ENCODE data around the gene NTM.

Gene NTM

DNA sequence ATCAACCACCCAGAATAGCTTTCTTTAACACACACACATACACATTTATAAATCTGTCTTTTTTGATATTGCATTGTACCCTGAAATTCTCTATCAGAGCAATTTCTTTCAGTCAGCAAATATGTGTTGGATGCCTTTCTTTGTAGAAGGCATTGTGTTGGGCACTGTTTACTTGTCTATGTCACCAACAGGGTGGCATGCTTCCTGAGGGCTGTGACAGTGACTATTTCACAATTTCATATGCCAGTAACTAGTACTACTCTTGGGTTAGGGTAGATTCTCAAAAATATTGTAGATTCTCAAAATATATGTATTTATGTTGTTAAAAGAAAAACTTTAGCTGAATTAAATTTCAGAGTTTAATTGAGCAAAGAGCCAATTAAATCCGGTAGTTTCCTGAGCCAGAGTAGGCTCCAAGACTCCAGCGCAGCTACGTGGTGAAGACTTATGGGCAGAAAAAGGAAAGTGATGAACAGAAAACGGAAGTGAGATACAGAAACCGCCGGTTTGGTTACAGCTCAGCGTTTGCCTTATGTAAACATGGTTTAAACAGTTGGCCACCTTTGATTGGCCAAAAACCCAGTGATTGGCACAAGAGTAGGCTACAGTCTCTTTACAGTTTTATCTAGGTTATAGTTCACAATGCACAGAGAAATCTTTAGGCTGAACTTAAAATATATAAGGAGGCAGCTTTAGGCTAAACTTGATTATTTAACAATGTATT is 723.3 kb downstream of the NTM start:
- no peak for DNase-seq (ENCODE audit: low spot score)
- Histone ChIP-seq H3K27ac (ENCODE audit: poor library complexity, severe bottlenecking) (no peak overlapping the region), H3K4me3 (ENCODE audit: severe bottlenecking) (no peak overlapping the region), H3K27me3 (ENCODE audit: insufficient read depth, poor library complexity, severe bottlenecking) (no peaks in the 10 kb centered on the region), H3K9me3 (ENCODE audit: severe bottlenecking) (no peaks in the 10 kb centered on the region), H3K36me3 (ENCODE audit: low read depth) (no peaks in the 10 kb centered on the region), H3K4me1 (ENCODE audit: insufficient read depth, poor library complexity, severe bottlenecking) (peaks cover 5% of the 10 kb centered on the region)
- TF ChIP-seq, protein P1, sequence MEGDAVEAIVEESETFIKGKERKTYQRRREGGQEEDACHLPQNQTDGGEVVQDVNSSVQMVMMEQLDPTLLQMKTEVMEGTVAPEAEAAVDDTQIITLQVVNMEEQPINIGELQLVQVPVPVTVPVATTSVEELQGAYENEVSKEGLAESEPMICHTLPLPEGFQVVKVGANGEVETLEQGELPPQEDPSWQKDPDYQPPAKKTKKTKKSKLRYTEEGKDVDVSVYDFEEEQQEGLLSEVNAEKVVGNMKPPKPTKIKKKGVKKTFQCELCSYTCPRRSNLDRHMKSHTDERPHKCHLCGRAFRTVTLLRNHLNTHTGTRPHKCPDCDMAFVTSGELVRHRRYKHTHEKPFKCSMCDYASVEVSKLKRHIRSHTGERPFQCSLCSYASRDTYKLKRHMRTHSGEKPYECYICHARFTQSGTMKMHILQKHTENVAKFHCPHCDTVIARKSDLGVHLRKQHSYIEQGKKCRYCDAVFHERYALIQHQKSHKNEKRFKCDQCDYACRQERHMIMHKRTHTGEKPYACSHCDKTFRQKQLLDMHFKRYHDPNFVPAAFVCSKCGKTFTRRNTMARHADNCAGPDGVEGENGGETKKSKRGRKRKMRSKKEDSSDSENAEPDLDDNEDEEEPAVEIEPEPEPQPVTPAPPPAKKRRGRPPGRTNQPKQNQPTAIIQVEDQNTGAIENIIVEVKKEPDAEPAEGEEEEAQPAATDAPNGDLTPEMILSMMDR (IDR thresholded peaks at IDR 0.05; ENCODE audit: poor library complexity, severe bottlenecking), result no peak
- ATAC-seq (ENCODE audit: low read depth), result no peak

- DNase-seq (ENCODE audit: low spot score), result no peak
- TF ChIP-seq, protein P1 (IDR thresholded peaks at IDR 0.05; ENCODE audit: poor library complexity, severe bottlenecking), result no peak
- H3K4me3 ChIP-seq (ENCODE audit: severe bottlenecking), result no peak overlapping the region
- no peaks in the 10 kb centered on the region for H3K4me1 ChIP-seq (ENCODE audit: insufficient read depth, poor library complexity, severe bottlenecking)
- H3K27ac ChIP-seq (ENCODE audit: poor library complexity, severe bottlenecking), result no peak overlapping the region
- no peaks in the 10 kb centered on the region for H3K9me3 ChIP-seq (ENCODE audit: severe bottlenecking)
- no peak for ATAC-seq (ENCODE audit: low read depth)
- no peaks in the 10 kb centered on the region for H3K36me3 ChIP-seq (ENCODE audit: low read depth)
- H3K27me3 ChIP-seq (ENCODE audit: insufficient read depth, poor library complexity, severe bottlenecking), result no peaks in the 10 kb centered on the region
These were observed 724.2 kb downstream of the NTM start for GRCh38 chr11:132094598-132094997.

DNA sequence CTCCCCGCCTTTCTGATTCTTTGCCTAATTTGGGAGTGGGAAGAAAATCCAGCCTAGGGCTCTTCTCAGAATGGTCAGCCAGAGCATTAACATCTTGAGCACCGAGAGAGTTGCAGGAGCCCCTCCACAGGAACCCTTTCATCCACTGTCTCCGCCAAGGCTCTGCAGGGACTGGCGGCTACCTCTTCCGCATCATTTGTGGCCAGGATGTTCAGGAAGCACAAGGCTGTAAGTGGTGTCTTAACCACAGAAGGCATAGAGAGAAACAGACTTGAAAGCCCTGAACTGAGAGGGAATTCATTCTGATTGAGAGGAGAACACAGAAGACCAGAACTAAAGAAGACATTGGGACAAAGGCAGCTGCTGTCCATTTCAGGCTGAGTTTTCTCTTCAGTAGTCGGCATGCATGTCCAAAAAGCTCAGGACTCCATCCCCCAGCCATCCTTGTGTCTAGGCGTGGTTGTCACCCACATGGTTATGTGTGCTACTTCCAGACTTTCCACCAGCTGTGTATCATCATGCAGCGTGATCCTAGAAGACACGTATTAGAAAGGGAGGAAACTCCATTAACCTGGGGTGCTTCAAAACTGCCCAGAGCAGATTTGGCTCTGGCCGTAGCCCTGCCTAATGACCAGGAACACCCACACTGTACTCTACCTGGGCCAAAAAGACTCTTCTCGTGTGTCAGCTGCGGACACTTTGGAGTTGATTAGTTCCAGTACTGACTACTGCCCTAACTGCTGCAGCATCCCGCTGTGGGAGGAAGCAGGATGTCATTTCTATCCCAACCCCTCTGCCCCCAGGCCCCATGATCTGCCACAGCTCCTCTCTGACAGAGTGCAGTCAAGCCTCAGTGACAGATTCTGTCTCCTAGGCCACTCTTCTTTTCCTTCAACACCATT is 725.1 kb downstream of the NTM start:
- H3K4me3 ChIP-seq (ENCODE audit: severe bottlenecking), result no peak overlapping the region
- no peaks in the 10 kb centered on the region for H3K27me3 ChIP-seq (ENCODE audit: insufficient read depth, poor library complexity, severe bottlenecking)
- H3K4me1 ChIP-seq (ENCODE audit: insufficient read depth, poor library complexity, severe bottlenecking), result no peaks in the 10 kb centered on the region
- H3K9me3 ChIP-seq (ENCODE audit: severe bottlenecking), result no peaks in the 10 kb centered on the region
- no peaks in the 10 kb centered on the region for H3K36me3 ChIP-seq (ENCODE audit: low read depth)
- TF ChIP-seq, protein P1 (IDR thresholded peaks at IDR 0.05; ENCODE audit: poor library complexity, severe bottlenecking), result no peak
- H3K27ac ChIP-seq (ENCODE audit: poor library complexity, severe bottlenecking), result no peak overlapping the region
- DNase-seq (ENCODE audit: low spot score) (no peak), ATAC-seq (ENCODE audit: low read depth) (no peak)

DNA sequence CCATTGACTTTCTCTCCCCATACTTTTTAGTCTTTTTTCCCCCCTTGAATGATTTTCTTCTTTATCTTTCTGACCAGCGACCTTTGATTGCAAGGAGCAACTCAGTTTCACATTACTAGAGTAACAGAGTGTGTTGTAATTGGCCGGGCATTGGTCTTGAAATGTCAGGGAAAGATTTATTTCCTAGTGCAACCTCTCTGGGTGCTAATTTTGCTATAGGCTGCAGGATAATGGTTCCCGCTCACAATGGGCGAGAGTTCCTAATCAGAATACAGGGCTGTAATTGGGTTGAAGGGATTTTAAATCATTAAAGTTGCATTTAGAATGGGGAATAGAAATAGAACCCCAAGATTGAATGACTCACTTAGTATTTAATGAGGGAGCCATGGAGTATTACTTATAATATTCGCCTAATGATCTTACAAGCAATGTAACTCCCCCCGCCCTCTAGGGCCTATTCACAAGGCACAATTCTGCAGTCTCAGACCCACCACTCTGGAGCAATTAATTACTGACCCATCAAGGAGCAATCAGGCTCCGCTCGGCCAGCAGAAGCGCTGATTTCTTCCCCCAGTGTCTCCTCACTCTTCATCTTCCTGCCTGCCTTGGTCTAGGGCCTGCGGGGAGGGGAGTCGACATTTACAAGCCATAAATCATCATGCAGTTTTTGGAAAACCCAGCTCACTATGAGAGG is 725.9 kb downstream of the NTM start:
- no peak overlapping the region for H3K27ac ChIP-seq (ENCODE audit: poor library complexity, severe bottlenecking)
- no peaks in the 10 kb centered on the region for H3K27me3 ChIP-seq (ENCODE audit: insufficient read depth, poor library complexity, severe bottlenecking)
- H3K9me3 ChIP-seq (ENCODE audit: severe bottlenecking), result no peaks in the 10 kb centered on the region
- DNase-seq (ENCODE audit: low spot score) (no peak), ATAC-seq (ENCODE audit: low read depth) (no peak)
- no peaks in the 10 kb centered on the region for H3K36me3 ChIP-seq (ENCODE audit: low read depth)
- no peak overlapping the region for H3K4me3 ChIP-seq (ENCODE audit: severe bottlenecking)
- TF ChIP-seq, protein P1 (IDR thresholded peaks at IDR 0.05; ENCODE audit: poor library complexity, severe bottlenecking), result no peak
- no peaks in the 10 kb centered on the region for H3K4me1 ChIP-seq (ENCODE audit: insufficient read depth, poor library complexity, severe bottlenecking)
